Measurements from ENCODE around the gene CLEC16A.

- TF ChIP-seq CTCF (IDR thresholded peaks at IDR 0.05) (no peak), POLR2A (IDR thresholded peaks at IDR 0.05) (no peak)
Measured at GRCh38 chr16:11212798-11213196, 268.4 kb downstream of the CLEC16A start.
